Esophagus muscularis mucosa (tissue), 4 donors: ENCODE data around the gene JPH4.

Experiments used
- CTCF ChIP-seq, 3 experiments: fragments of 200-600 bp in 2 of 3; fragments of 450-650 bp in 1 of 3; sonication (generic) in 2 of 3; IDR thresholded peaks; one replicate each; pipeline ENCODE4 v1.5.1; 2017 to 2019; ENCODE audit warnings: antibody characterized with exemption in 3 of 3, mild to moderate bottlenecking in 2 of 3, moderate library complexity in 1 of 3
- EP300 ChIP-seq: sonication (generic); formaldehyde crosslinking; IDR thresholded peaks from one replicate; pipeline ENCODE4 v1.6.1; 2017; ENCODE audit warnings: antibody characterized with exemption
- POLR2A ChIP-seq: fragments of 450-650 bp; IDR thresholded peaks from one replicate; pipeline ENCODE4 v1.6.1; 2017; ENCODE audit warnings: antibody characterized with exemption, moderate library complexity, mild to moderate bottlenecking, low read depth

GRCh38 chr14:23569443-23570151, 9.0 kb downstream of the JPH4 start:
- TF ChIP-seq POLR2A (no peak), EP300 (no peak), CTCF (IDR thresholded peaks at IDR 0.05) (no peak)
